Measurements from ENCODE around the gene SON.
"Not testable (repeated sequence)": the region's sequence is repeated elsewhere in the genome, so short reads cannot be mapped to it uniquely, and the experiment has no call there.

The SON gene

GRCh38 chr21:33584455-33584854, 41.6 kb downstream of the SON start:
- DNase-seq, result no peak

- no peak for DNase-seq
Observed at GRCh38 chr21:33586927-33587326, 44.1 kb downstream of the SON start.

GRCh38 chr21:33587792-33588484, 45.1 kb downstream of the SON start:
- DNase-seq, result peak; percentile 4 to 14

- peak; percentile 74 to 77 for DNase-seq
Observed at GRCh38 chr21:33588485-33589335, 45.9 kb downstream of the SON start, which contains the start of gene DONSON. Gene DONSON, minus strand, starts transcription at chr21:33588684. Its CDS starts 43 bp downstream, at chr21:33588641.

- no peak for DNase-seq
Observed at GRCh38 chr21:33598051-33598450, 55.2 kb downstream of the SON start.

- DNase-seq, result no peak
Observed at GRCh38 chr21:33608559-33608958, 65.7 kb downstream of the SON start.

- no peak for DNase-seq
Observed at GRCh38 chr21:33611006-33611744, 68.3 kb downstream of the SON start.

GRCh38 chr21:33617565-33617964, 74.7 kb downstream of the SON start:
- not testable (repeated sequence) for DNase-seq

- no peak for DNase-seq
Observed at GRCh38 chr21:33618407-33618806, 75.6 kb downstream of the SON start.

GRCh38 chr21:33619726-33620125, 76.9 kb downstream of the SON start:
- DNase-seq, result no peak

- no peak for DNase-seq
Observed at GRCh38 chr21:33622253-33622652, 79.4 kb downstream of the SON start.

- DNase-seq, result not testable (repeated sequence)
Observed at GRCh38 chr21:33626151-33626550, 83.3 kb downstream of the SON start.
